HG03460 (cell line): ENCODE measurements around the gene DHX16.

ENCODE experiments used
- ATAC-seq: cut with Tn5 transposase; IDR thresholded peaks from one replicate; pipeline ENCODE4 v1.9.1; 2021; ENCODE audit not compliant: unreplicated experiment

DHX16 gene

DNA sequence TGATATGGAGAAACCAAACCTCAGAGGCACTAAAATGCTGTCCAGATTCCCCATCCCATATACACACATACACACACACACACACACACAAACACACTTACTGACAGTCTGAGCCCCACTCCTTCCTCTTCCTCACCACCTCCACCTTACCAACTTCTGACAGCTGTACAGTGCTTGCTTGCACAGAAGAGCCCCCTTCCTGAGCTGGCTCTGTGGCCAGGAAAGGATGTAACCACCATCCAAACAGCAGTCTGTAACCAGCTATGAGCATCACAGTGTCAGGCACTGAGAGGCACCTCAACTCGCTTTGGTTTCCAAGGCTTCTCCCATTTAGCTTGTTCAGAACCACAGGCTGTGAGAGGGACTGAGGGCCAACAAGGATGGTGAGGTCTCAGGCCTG lies 31.8 kb downstream of the DHX16 start:
- ATAC-seq, result no peak

DNA sequence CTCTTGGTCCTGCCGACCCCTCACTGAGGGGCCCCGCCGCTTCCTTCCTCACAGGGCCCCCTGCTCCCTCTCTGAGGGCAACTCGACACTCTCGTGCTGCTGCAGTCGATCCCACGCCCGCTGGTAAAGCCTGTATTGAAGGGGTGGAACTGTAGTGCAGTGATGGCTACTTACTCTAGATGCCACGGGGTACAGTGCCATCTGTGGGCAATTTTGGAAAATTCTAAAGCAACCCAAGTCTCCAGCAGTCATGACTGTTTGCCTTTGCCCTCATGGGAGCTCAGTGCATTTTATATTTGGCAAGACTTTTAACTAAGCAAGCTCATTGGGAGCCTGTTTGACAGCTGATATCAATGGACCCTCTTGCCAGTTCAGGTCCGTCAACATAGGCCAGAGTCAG lies 32.3 kb downstream of the DHX16 start:
- no peak for ATAC-seq

DNA sequence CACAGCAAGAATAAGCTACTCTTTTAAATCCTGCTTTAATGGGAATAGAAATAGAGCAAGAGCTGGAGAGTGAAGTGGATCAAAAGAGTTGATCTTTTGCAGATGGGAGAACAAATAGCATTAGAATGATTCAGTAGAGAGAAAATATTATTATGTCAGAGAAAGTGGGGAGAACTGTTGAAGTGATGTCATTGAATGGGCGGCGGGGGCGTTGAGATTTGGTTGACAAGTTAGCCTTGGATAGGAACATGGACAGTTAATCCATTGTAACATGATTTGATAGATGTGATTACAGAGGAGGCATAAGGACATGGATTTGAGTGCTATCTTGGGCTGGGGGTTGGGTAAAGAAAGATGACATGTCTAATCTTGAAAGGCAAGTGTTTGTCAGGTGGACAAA lies 37.0 kb downstream of the DHX16 start:
- no peak for ATAC-seq

DNA sequence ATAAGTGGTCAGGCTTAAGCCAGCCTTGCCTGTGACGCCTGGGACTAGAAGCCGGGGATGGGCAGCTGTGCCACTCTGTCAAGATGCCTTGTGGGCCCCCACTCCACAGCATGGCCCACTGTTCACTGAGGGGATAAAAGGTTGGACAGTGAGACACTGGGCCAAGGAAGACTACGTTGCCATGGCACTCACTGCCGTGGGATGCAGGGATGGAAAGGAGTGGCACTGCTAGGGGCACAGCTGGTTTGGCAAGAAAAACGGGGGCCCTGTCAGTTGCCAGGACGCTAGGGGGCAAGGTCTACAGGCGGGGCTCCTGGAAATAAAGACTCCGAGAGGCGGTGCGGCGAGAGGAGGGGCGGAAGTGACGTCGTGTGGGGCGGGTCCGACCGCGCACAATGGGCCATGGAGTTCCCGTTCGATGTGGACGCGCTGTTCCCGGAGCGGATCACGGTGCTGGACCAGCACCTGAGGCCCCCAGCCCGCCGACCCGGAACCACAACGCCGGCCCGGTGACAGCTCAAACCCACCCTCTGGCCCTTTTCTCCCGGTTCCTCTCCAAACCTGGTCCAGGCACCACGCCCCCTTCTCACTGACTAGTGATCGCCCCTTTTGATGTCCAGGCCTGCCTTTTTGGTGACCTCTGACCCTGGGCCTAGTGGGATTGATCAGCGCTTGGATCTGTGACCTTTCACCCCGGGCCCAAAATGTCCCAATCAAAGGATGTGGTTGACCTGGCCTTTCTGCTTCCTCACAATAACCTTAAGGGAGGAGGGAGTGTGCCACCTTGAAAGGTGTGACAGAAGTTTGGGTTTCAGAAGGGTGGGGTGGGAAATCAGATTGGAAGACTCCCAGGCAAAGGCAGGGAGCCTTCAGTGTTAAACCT lies 46.1 kb downstream of the DHX16 start, which contains the start of gene ATAT1:
Gene ATAT1, plus strand, starts transcription at position 391 of the 883 bp plus-strand sequence.
- peak; percentile 81 for ATAC-seq

DNA sequence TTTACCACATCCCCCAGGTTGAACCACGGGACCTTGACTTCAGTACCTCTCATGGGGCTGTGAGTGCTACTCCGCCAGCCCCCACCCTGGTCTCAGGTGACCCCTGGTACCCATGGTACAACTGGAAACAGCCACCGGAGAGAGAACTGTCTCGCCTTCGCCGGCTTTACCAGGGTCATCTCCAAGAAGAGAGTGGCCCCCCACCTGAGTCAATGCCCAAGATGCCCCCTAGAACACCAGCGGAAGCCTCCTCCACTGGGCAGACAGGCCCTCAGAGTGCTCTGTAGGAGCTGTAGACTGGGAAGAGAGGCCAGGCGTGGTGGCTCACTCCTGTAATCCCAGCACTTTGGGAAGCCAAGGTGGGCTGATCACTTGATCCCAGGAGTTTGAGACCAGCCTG lies 47.3 kb downstream of the DHX16 start:
- ATAC-seq, result no peak

DNA sequence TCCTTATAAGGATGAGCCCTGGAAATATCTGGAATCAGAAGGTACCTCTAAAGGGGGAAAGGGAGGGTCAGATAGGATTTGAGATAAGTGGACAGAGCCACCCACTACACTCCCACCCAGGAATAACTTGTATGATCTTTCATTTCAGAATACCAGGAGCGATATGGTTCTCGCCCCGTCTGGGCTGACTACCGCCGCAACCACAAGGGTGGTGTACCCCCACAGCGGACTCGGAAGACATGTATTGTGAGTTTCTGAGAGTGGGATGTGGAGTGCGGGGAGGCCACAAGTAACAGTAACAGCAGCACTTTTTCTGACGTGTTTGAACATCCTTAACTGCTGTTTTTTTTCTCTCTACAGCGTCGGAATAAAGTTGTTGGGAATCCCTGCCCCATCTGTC lies 53.2 kb downstream of the DHX16 start:
- no peak for ATAC-seq

DNA sequence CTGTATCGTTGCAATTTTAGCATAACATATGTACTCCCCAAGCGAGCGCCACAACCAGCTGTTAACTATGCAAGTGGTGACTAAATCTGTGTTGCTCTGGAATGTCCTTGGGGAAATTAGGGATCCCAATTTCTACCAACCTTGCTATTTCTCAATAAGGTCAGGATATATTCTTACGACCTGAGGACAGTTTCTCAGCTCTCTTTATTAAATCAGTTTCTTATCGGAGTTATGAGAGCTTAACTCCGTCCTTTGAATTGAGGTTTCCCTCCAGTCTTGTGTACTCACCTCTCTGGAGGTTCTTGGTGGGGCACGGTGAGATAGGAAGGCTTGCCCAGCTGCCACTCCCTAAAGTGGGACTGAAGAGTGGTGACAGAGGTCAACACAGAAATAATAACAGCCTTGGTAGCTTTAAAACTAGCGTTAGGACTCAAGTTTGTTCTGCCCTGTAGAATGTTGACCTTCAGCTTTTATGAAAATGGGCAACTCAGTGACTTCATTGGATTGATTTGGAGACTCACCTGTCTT lies 54.5 kb downstream of the DHX16 start:
- ATAC-seq, result no peak

DNA sequence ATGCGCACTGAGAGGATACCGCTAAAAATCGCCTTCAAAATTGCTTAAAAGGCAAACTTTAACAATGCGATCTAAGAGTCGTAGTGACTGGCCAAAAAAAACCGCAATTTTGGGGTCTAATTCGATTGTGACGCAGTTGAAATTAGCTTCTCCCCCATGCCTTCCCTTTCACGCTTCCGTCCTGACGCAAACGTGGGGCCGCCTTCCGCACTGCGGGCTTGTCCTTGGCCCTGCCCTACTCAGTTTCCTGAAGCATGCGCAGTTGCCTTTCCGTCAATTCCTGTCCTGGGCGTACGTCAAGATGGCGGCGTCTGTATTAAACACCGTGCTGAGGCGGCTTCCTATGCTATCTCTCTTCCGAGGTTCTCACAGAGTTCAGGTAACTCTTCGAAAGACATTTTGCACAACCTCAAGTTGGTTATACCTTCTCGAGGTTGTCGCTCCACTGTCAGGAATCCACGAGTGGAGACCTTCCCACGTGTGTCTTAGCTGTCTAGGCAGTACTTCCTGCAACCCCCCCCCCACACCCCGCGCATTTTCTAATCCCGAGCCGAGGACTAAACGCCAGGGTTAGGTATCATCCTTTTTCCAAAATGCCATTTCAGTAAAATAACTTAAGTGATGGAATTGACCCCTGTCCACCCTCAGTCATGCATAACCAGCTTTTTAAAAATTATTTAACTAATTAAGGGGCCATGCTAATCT lies 55.1 kb downstream of the DHX16 start, which contains the start of gene MRPS18B:
Gene MRPS18B, plus strand, starts transcription at position 276 of the 705 bp plus-strand sequence. Its CDS starts 26 bp downstream, at position 302.
- peak; percentile 67 for ATAC-seq

DNA sequence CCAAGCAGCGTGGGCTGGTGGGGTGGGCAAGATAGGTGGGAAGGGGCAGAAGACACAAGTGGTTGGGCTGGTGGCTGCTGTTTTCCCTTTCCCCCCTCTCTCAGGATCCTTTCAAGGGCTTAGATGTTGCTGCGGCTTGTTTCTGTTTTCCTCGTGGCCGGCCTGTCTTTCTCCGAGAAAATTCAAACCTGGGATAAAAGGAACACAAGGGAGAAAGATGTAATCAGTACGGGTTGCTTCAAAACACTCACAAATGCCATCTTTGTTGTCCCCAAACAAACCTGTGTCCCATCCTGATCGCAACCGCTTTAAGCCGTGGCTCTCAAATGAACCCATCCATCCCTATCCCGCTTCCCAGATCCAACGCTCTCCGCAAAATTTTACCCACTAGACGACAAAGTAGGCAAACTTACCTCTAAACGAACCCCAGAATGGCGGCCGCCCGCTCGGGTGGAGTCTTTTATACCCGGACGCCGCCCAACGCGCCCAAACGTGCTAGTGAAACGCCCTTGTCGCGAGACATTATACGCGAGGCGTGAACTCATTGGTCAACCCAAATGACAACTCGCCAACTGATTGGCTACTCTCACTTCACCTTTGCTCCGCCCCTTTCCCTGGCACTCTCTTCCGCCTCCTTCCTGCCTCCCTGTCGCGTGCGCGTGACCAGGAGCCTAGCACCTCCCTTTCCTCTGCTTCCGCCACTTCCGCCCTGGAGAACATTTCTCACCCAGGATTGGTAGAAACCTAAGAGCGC lies 55.8 kb downstream of the DHX16 start, which contains the start of gene PPP1R10:
Gene PPP1R10, minus strand, starts transcription at position 433 of the 754 bp plus-strand sequence. CDS start 7,299 bp downstream, outside the sequence.
- ATAC-seq, result peak; percentile 77

DNA sequence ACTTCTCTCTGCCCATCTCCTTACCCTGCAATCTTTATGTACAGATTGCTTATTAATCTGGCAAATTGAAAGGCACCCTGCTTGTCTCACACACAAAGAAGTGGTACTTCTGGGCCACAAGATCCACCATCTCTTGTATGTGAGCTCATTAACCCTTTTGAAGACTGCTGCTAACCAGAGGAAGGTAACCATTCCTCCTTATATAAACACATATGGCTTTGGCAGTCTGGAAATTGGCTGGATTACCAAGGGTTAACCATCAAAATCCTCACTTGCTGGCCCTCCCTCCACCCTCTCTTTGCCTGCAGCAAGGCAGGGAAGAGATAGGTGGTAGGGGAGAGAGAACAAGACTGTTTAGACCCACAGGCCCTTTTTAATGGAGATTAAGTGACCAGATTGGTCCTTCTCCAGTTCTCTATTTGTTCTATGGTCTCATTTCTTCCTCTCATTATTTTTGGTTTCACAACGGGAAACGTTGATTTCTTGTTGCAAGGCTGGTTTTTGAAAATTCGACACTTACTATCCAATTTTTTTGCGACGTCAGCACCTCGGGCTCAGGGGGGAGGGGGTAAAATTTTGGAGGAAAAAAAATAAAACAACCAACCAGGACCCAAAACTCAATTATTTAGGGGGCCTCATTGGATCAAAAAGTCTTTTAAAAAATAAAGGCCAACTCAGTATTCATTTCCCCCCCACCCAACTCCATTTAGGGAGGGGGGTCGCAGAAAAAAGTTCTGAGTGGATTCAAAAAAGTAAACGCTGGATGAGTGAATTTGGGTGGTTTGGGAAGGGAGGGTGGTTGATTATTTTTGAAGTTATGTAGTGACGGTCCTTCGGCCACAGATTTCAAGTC lies 56.6 kb downstream of the DHX16 start:
- no peak for ATAC-seq

DNA sequence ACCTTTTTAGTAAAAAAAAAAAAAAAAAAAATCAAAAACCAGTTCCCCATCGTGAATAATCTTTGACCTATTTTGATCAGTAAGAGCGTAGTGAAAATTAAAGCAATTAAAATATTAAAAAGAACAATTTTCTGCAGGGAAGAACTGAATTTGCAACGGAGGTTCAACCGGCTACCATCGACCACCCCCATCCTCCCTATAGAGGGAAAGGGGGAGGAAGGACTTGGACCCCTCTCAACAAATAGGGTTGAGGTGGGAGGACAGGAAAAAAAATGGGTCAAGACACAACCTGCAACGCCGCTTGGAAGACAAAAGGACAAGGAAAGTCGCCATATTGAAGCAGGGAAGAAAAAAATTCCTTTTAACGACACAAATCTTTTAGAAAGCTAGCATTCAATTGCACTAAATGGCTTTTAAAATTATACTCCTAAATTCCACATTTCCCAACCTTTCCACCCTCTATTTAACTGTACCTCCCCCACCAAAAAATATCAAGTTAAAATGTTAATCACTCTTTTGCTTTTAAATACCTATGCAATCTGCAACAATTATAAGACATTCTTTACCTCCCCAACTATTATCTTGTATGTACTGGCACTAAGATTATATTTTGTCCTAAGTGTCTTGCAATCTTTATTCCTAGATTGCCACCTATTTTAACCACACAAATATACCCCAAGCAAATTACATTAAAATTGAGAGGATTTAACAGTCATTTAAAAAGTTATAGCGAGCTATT lies 57.4 kb downstream of the DHX16 start:
- ATAC-seq, result no peak

DNA sequence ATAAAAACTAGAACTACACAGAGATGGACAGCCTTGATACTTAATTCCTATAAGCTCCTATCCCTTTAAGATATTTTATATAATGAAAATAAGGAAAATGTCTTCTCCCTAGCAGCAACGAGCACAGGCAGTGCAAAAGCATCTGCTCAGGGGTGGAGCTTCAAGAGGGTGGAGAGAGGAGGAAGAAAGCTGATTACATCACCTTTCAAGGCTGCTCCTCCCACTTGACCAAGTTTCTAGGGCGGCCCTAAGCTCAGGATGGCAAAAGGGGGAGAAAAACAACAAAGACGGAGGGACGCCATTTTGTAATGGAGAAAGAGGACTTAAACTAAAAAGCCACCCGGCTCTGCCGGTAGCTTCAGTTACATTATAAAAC lies 58.0 kb downstream of the DHX16 start:
- peak; percentile 44 for ATAC-seq

DNA sequence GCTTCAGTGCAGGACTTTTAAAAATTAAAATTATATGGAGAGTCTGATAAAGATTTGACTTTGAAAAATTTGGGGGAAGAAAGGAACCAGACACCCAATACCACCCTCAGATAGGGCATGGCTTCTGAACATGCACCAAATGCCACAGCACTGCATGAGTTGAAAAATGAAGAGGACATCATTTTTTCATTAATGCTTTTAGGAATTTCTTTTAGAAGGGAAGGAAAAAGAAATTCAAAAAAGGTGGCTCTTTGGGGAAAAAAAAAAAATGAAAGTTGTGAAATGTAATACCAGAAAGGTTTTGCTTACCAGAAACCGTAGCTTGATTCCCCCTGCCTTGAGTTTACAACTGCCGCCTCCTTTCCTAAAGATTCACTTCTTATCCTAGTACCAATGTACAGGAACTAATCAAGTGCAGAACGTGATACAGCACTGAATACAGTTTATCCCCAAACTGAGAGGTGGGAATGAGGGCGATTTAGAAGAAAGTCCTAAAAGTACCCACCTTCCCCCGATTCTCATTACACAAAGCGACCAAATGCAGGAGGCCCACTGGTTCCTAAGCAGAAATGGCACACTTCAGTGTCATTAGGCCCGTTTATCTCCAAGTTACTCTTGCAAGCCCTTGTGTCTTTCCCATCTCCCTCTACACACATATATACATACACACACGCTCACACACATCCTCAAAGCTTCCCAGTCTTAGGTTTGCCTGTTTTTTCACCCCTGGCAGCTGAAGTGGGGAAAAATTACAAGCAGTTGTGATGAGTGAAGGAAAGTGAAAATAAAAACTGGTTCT lies 58.6 kb downstream of the DHX16 start:
- no peak for ATAC-seq

DNA sequence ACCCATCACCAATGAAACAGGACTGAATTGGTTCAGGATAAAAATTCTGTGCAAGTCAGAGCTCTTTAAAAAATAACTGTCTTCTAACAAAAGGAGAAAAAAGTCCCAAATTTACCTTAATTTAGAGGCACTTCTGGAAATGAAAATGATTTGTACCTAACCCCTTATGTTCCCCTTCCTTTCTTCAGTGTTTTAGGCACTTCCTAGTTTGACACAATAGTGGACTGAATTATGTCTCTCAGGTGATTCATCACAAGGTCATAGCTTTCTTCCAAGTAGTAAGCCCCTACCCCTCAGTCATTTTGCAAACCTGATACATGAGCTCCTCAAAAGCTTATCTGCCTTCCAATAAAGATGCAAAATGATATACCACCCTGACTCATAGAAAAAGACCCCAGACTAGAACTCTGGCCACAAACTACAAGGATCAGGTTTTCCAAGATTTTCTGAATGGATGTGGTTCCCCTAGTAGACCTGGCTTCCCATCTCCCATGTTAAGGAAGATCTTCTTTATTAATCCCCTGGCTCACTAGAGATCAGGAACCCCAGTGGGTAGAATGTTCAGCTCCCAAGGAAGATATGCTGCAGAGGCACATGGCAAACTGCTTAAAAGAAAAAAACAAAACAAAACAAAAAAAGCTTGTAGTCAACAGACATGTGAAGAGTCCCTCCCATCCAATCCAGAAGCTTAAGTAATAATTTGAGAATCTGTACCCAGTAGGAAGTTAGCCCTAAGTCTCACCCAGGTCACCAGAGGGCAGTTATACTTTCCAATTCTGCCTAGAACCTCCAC lies 59.4 kb downstream of the DHX16 start:
- ATAC-seq, result no peak

DNA sequence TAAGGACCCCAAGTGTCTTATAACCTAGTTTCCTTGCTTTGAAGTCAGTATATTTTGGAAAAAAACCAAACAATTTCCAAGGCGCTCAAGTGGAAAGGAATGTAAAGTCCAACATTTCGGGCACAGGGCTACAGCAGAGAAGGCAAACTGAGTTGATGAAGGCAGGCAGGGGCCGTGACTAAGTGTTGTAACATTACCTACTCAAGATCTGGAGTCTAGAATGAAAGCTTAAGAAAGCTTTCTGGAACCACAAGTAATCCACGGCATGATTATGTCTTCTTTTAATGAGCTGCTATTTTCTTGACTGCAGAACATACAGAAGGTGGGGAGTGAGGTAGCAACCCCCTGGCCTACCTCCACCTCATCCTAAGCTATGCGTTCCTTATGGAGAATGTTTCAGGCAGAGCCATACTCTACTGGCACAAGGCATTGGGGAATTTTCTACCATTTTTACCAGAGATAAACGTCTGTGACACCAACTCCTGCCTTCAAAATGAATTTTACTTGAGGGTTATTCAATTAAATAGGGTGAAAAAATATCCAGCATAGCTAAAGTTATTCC lies 60.0 kb downstream of the DHX16 start:
- no peak for ATAC-seq

DNA sequence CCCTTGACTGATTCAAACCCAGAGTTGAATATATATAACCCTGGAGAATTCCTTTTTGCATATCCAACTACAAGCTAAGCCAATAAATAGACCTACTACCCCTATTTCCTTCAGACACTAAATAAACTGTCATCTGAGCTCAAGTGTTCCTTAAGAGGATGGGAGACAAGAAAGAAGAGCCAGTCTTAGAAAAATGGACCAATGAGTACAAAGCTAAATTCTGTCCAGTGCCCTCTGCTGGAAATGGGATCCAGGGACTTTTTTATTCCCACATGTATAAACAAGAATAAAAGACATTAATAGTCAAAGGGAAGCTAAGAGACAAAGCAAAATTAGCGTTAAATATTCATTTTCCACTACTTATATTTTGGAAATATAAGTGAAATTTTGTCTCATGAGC lies 60.6 kb downstream of the DHX16 start:
- ATAC-seq, result no peak

DNA sequence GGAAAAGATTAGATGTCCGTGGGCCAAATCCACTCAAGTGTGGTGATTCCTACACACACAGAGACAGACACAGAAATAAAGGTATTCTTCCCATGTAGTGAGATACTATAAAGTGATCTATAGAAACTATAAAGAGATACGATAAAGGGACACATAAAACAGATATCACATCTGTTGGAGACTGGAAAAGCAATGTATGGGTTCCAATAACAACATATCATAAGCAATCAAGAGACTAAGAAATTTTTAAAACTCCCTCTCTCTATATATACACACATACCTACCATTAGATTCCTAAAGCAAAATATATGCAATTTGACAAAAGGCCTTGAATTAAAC lies 61.0 kb downstream of the DHX16 start:
- no peak for ATAC-seq
